ENCODE measurements around the gene ENPP3.
"Not testable (repeated sequence)": the region's sequence is repeated elsewhere in the genome, so short reads cannot be mapped to it uniquely, and the experiment has no call there.

ENPP3 gene

GRCh38 chr6:131736811-131737210, 99.7 kb downstream of the ENPP3 start:
- DNase-seq (ENCODE audit: low spot score), result no peak

DNA sequence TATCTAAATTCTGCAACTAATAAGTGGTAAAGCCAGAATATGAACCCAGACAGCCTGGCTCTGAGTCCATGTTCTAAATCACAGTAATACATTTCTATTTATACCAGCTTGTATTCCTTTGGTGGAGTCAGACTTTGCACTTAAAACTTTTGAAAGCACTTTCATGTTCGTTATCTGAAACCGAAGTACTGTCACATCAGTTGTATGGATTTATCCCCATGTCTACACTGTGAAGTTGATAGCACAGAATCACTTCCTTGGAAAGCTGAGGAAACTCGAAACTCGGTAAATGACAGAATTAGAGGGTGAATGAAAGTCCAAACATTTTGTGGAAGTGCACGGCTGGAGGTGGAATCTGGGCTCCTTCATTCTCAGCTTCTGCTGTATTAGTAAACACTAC, 102.0 kb downstream of the ENPP3 start:
- DNase-seq (ENCODE audit: low spot score), result no peak

GRCh38 chr6:131740161-131740560, 103.1 kb downstream of the ENPP3 start:
- DNase-seq (ENCODE audit: low spot score), result no peak

DNA sequence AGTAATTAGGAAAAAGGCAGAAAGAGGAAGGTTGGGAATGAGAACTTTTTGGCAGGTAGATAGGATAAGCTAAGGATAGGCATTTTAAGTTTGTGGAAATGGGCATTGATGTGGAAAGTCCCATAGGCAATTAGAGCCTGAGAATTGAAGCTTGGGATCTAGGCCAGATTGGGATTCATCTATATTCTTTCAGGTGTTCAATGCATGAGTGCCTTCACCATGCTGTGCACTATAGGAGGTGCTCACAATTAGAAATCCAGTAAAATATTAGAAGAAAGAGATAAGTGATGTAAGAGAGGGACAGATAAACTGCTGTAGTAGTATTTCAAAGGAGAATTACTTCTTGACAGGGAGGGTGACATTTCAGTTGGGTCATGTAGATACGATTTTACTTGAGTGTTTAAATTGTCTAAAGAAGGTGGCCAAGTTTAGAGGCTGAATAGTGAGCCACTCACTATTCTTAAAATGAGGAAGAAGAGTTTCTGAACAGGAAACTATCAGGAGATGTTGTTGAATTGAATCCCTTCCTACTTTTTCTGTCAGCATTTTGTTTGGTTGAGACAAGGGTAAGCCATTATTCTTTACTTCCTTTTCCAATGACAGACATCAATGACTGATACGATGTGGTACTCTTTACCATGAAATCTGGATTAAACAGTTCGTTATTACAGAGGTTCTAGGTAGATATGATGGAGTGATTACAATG, 104.7 kb downstream of the ENPP3 start:
- no peak for DNase-seq (ENCODE audit: low spot score)

DNA sequence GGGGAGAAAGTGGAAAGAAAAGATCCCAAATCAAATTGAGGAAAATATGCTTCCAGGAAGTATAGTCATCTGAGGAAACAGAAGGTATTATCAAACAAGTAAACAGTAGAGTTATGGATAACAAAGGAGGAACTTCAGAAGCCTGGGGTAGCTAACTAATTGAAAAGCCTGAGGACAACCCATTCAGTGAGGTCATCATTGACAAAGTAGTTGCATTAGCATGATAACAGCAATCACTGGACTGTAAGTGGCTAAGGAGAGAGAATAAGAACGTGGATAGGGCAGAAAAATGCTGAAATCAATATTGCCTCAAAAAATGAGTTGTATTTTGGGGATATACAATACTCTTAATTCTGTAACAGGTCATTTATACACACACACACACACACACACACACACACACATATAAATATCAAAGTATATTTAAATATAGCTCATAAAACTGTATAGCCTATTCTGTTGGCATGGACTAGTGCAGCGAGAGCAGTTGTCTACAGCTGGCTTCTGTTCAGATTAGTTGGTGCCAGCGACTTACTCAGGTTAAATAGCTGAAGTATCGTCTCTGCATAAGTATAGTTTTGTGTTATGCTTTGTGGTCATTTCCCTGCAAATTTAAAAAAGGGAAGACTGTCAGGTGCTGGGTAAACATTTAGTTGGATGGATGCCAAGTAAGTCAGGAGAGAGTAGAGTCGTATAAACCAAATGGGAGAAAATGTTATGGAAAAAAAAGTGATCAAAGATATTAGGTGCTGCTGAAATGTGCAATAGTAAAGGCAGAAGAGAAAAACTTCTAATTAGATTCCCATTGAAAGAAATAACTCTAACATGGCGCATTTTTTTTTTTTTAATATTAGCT, 107.6 kb downstream of the ENPP3 start:
- no peak for DNase-seq (ENCODE audit: low spot score)

DNA sequence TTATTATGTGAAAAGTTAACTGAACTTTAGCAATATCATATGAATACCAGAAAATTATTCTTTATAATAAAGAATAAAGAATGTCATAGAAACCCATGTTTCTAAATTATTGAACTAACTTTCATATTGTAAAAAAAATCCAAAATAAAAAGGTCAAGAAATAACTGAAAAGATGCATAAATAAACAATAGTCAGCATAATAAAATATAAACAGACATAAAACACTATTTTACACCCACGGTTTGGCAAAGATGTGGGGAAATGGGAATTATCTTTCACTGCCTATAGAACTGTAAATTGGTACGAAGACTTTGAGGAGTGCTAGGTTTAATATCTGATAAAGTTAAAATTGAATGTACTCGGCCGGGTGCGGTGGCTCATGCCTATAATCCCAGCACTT, 108.4 kb downstream of the ENPP3 start:
- DNase-seq (ENCODE audit: low spot score), result no peak

- DNase-seq (ENCODE audit: low spot score), result no peak
These were observed 110.8 kb downstream of the ENPP3 start for GRCh38 chr6:131747821-131748353.

- DNase-seq (ENCODE audit: low spot score), result no peak
These were observed 111.9 kb downstream of the ENPP3 start for GRCh38 chr6:131749023-131749422.

- DNase-seq (ENCODE audit: low spot score), result not testable (repeated sequence)
These were observed 114.1 kb downstream of the ENPP3 start for GRCh38 chr6:131751012-131751715.

GRCh38 chr6:131754088-131754487, 117.0 kb downstream of the ENPP3 start:
- DNase-seq (ENCODE audit: low spot score), result no peak

DNA sequence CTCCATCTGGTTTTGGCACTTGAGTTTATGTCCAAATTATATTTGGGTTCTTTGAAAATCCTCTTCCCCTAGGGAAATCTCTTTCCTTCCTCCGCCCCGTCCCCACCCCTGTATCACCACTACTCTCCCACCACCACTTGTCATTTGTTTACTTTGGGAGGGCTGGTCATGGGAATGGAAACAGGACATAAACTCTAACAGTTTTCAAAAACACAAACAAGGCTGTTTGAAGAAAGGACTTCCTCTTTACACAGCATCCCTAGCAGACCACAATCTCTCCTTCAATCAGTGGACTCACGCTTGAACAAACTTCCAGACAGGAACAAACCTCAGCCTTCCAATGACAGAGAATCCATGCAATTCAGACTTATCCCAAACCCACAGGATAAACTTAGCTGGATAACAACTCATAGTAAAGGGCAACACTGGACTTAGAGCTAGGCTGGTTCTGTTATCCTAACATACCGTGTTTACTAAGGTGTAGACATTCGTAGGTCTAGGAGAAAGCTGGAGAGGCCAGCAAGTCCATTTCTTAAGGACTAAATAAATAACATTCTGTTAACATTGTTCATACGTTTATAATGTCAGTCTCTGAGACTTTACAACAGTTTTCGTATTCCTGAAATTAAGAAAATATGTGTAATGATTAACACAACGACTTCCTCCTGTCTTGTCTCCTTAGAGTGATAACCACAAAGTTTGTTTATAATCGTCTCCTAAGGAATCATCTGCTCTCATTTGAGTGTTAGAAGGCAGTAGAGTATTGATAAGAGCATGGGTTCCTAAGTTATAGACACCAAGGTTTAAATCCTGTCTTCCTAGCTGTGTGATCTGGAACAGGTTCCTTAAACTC, 117.8 kb downstream of the ENPP3 start:
- DNase-seq (ENCODE audit: low spot score), result no peak

- DNase-seq (ENCODE audit: low spot score), result no peak
These were observed 118.5 kb downstream of the ENPP3 start for GRCh38 chr6:131755597-131755996.

GRCh38 chr6:131756039-131756438, 118.9 kb downstream of the ENPP3 start:
- no peak for DNase-seq (ENCODE audit: low spot score)

DNA sequence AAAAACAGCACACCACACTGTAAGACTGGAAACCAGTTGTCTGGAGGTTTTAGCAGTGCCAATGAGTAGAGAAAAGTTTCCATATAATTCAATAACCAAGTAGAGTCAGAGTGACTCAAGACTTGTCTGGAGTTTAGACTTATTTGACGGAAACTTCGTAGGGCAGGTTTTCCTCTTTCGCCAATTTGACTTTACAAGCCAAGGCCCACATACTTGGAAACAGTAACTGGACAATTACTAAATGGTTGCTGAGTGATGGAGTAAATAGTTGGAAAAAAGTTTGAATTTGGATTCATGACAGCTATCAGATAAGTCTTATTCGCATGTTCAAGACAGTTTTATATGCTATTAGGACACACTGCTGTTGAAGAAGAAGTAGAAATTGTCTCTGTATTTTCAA, 121.8 kb downstream of the ENPP3 start:
- DNase-seq (ENCODE audit: low spot score), result no peak

DNA sequence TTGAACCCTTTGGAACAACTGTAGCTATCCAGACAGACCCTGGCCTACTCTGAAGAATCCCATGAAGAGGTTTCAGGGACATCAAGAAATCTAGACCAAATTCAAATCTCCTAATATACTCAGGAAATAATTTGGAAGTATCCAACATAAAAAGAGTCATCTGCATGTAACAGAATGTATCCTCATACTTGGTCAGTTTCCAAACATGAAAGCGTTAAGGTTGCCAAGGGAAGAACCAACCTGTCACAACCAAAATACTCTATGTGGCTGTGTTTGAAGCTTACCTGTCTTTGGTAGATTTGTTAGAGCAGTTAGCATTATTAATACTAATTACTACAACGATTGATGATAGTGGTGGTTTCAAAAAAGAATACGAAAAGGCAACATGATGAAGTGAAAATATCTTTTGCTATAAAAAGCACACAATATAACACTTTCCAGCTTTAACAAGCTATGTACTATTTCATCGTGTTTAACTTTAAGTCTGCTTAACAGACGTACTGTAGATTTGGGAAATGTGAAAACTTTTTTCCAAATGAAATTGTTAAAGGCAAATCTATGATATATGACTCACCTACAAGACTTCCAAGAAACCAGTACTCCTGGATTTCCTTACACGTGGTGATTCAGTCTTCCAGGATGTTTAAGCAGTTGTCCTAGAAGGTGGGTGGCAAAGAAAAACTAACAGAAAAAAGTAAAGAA, 124.1 kb downstream of the ENPP3 start:
- DNase-seq (ENCODE audit: low spot score), result no peak

DNA sequence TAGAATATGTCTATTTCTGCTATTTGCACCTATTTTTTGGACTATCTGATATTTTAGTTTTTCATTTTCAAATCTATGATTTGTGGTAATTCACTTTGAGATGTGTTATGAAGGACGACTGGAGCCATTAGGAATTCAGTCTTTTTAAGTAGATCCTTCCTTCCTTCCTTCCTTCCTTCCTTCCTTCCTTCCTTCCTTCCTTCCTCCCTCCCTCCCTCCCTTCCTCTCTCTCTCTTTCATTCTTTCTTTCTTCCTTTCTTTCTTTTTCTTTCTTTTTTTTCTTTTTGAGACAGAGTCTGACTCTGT, 124.6 kb downstream of the ENPP3 start:
- no peak for DNase-seq (ENCODE audit: low spot score)

- DNase-seq (ENCODE audit: low spot score), result no peak
These were observed 125.9 kb downstream of the ENPP3 start for GRCh38 chr6:131762984-131763383.

DNA sequence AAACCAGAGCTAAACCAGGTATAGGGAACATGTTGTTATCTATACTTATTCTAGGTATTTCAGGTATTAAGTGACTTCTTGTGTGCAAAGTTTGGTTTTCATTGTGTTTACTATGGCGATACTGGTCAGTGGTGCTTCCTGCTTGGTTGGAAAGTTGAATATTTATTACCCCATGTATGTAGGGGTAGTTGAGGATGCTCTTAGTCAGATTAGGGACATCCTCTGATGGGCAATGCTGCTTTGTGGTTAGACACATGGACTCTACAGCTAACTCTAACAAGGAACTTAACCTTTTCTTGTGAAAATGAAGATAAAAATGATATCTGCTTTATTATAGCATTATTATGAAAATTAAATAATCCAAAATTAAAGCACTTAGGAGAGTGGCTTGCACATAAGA, 126.6 kb downstream of the ENPP3 start:
- DNase-seq (ENCODE audit: low spot score), result no peak

- no peak for DNase-seq (ENCODE audit: low spot score)
These were observed 127.2 kb downstream of the ENPP3 start for GRCh38 chr6:131764350-131764749.

- DNase-seq (ENCODE audit: low spot score), result no peak
These were observed 128.1 kb downstream of the ENPP3 start for GRCh38 chr6:131765081-131765803.

- no peak for DNase-seq (ENCODE audit: low spot score)
These were observed 128.7 kb downstream of the ENPP3 start for GRCh38 chr6:131765804-131766135.

All from putamen (tissue), 1 donor.